Measurements from ENCODE around the gene GPC6. TPM values are rescaled to one million over a fixed set of nuclear protein-coding genes. Genes with fewer than 3 reads are reported as not detected.

GPC6 gene
- total RNA-seq, 3 donors from 2014 or later (not counting 1 experiment from before 2014, with no cell fraction given) = not detected

- Mint-ChIP-seq H3K9me3 (peaks cover 2 to 3% of the 10 kb centered on the region in 2 donors), H3K27me3 (ENCODE audit: low read depth in 2 of 2) (no peaks in the 10 kb centered on the region), H3K27ac (no peak overlapping the region), H3K36me3 (no peaks in the 10 kb centered on the region), H3K4me3 (no peak overlapping the region), H3K4me1 (no peaks in the 10 kb centered on the region)
- Histone ChIP-seq H3K4me3 (ENCODE audit: low read length) (no peak overlapping the region), H3K27ac (ENCODE audit: low read length) (no peak overlapping the region), H3K4me1 (ENCODE audit: control insufficient read depth, insufficient read depth, low read length) (no peaks in the 10 kb centered on the region), H3K9me3 (ENCODE audit: control insufficient read depth, insufficient read depth, low read length) (peaks cover 2% of the 10 kb centered on the region), H3K27me3 (ENCODE audit: control insufficient read depth, insufficient read depth, low read length) (no peaks in the 10 kb centered on the region), H3K36me3 (ENCODE audit: control insufficient read depth, insufficient read depth, low read length) (no peaks in the 10 kb centered on the region)
- intact Hi-C loops (cut with micrococcal nuclease) = no loop called here
- no peak for TF ChIP-seq CTCF (IDR thresholded peaks at IDR 0.05)
- no peak for DNase-seq
- no CpG with 5 or more reads among the region's 1 CpG for WGBS (ENCODE audit: insufficient coverage)
- ATAC-seq = no peak
Measured at GRCh38 chr13:93562676-93563075, 336.1 kb downstream of the GPC6 start.

- Mint-ChIP-seq H3K36me3 (no peaks in the 10 kb centered on the region), H3K4me3 (no peak overlapping the region), H3K4me1 (no peaks in the 10 kb centered on the region), H3K9me3 (peaks cover 10 to 15% of the 10 kb centered on the region in 2 donors), H3K27ac (no peak overlapping the region), H3K27me3 (ENCODE audit: low read depth in 2 of 2) (no peaks in the 10 kb centered on the region)
- no peak overlapping the region for H3K27ac ChIP-seq (ENCODE audit: low read length)
- no peaks in the 10 kb centered on the region for H3K27me3 ChIP-seq (ENCODE audit: control insufficient read depth, insufficient read depth, low read length)
- H3K36me3 ChIP-seq (ENCODE audit: control insufficient read depth, insufficient read depth, low read length) = no peaks in the 10 kb centered on the region
- intact Hi-C loops (cut with micrococcal nuclease) = no loop called here
- H3K9me3 ChIP-seq (ENCODE audit: control insufficient read depth, insufficient read depth, low read length) = no peaks in the 10 kb centered on the region
- DNase-seq (no peak), ATAC-seq (no peak)
- WGBS (ENCODE audit: insufficient coverage) = 38% methylated on average over 1 of the region's 2 CpGs
- H3K4me1 ChIP-seq (ENCODE audit: control insufficient read depth, insufficient read depth, low read length) = no peaks in the 10 kb centered on the region
- H3K4me3 ChIP-seq (ENCODE audit: low read length) = no peak overlapping the region
- TF ChIP-seq CTCF (IDR thresholded peaks at IDR 0.05) = no peak
Measured at GRCh38 chr13:93577105-93577504, 350.5 kb downstream of the GPC6 start.

- intact Hi-C loops (cut with micrococcal nuclease) = no loop called here
- Histone ChIP-seq H3K9me3 (ENCODE audit: control insufficient read depth, insufficient read depth, low read length) (no peaks in the 10 kb centered on the region), H3K4me1 (ENCODE audit: control insufficient read depth, insufficient read depth, low read length) (no peaks in the 10 kb centered on the region), H3K4me3 (ENCODE audit: low read length) (no peak overlapping the region), H3K27me3 (ENCODE audit: control insufficient read depth, insufficient read depth, low read length) (no peaks in the 10 kb centered on the region), H3K27ac (ENCODE audit: low read length) (no peak overlapping the region), H3K36me3 (ENCODE audit: control insufficient read depth, insufficient read depth, low read length) (no peaks in the 10 kb centered on the region)
- Mint-ChIP-seq H3K9me3 (no peaks in the 10 kb centered on the region), H3K27ac (no peak overlapping the region), H3K4me3 (no peak overlapping the region), H3K4me1 (no peaks in the 10 kb centered on the region), H3K36me3 (no peaks in the 10 kb centered on the region), H3K27me3 (ENCODE audit: low read depth in 2 of 2) (no peaks in the 10 kb centered on the region)
- TF ChIP-seq CTCF (IDR thresholded peaks at IDR 0.05) = no peak
- no peak for DNase-seq
- no peak for ATAC-seq
Measured at GRCh38 chr13:93589788-93590187, 363.2 kb downstream of the GPC6 start.

GRCh38 chr13:93603043-93603442 is 376.4 kb downstream of the GPC6 start:
- H3K27ac Mint-ChIP-seq = no peak overlapping the region
- Histone ChIP-seq H3K27ac (ENCODE audit: low read length) (no peak overlapping the region), H3K36me3 (ENCODE audit: control insufficient read depth, insufficient read depth, low read length) (no peaks in the 10 kb centered on the region), H3K4me3 (ENCODE audit: low read length) (no peak overlapping the region), H3K4me1 (ENCODE audit: control insufficient read depth, insufficient read depth, low read length) (no peaks in the 10 kb centered on the region), H3K27me3 (ENCODE audit: control insufficient read depth, insufficient read depth, low read length) (no peaks in the 10 kb centered on the region), H3K9me3 (ENCODE audit: control insufficient read depth, insufficient read depth, low read length) (no peaks in the 10 kb centered on the region)
- H3K27me3 Mint-ChIP-seq (ENCODE audit: low read depth in 2 of 2) = no peaks in the 10 kb centered on the region
- no peaks in the 10 kb centered on the region for H3K36me3 Mint-ChIP-seq
- H3K4me1 Mint-ChIP-seq = no peaks in the 10 kb centered on the region
- intact Hi-C loops (cut with micrococcal nuclease) = no loop called here
- H3K9me3 Mint-ChIP-seq = peaks cover 0 to 2% of the 10 kb centered on the region in 2 donors
- no peak for TF ChIP-seq CTCF (IDR thresholded peaks at IDR 0.05)
- DNase-seq (no peak), ATAC-seq (no peak)
- H3K4me3 Mint-ChIP-seq = no peak overlapping the region
- 92% methylated on average over 2 of the region's 2 CpGs for WGBS (ENCODE audit: insufficient coverage)

All from natural killer cell (primary cell).